NCI-H460 (cell line): ENCODE results near the gene C20orf96. TPM values are rescaled to one million over a fixed set of nuclear protein-coding genes. Genes with fewer than 3 reads are reported as not detected.
"Not testable (repeated sequence)": the region's sequence is repeated elsewhere in the genome, so short reads cannot be mapped to it uniquely, and the experiment has no call there.

ENCODE experiments used
- DNase-seq: peaks from one replicate; pipeline ENCODE4 v3.0.0-alpha.2; 2016; ENCODE audit warnings: low read depth; ENCODE audit errors: extremely low read depth
- total RNA-seq: library from RNA; depleted of rRNA; stranded (reverse); fragments of >200 nt; shearing (Covaris generic); gene quantifications from 2 replicates; pipeline ENCODE4 v1.2.3, GENCODE V29; 2014; rRNA removed

C20orf96 gene
- total RNA-seq, 1 experiment from 2014 or later = 1.0 TPM

DNA sequence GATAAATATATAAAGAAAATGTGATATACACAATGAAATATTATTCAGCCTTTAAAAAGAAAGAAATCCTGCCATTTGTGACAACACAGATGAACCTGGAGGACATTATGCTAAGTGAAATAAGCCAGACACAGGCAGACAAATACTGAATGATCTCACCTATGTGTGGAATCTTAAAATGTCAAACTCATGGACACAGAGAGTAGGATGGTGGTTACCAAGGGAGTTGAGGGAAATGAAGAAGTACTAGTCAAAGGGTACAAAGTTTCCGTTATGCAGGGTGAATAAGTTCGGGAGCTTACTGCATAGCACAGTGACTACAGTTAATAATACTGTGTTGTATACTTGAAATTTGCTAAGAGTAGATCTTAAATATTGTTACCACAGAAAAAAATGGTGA lies 47.6 kb downstream of the C20orf96 start:
- DNase-seq = no peak

DNA sequence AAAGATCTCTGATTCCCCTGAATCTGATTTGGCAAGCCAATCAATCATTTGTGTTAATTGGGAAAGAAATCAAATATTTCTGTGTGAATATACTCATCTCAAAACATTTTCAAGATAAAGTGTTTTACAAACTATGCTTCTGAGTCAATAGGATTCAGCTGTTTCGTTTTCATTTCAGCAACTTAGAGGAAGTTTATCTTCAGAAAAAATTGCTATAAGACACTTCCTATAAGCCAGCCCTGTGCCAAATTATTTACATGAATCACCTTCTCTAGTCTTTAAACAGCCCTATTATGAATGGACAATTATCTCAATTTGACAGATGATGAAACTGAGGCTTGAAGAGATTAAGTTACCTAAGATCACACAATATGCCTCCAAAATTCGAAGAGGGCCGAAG lies 52.6 kb downstream of the C20orf96 start:
- no peak for DNase-seq

DNA sequence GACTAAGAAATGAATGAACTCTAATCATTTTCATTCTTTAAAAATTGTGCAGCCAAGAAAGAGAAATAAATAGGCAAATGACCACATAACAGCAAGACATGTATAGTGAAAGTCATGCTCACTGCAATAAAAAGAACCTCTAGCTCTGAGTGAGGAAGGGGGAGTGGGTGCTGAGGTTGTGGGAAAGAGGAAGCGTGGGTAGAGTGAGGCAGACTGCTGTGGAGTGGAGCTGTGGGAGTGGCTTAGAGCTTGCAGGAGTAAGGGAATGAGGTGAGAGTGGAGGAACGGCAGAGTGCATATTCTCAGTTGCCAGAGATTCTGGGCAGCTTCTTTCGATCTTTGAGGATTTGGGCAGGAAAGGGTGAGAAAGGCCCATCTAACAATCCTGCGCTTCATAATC lies 53.1 kb downstream of the C20orf96 start:
- DNase-seq = no peak

DNA sequence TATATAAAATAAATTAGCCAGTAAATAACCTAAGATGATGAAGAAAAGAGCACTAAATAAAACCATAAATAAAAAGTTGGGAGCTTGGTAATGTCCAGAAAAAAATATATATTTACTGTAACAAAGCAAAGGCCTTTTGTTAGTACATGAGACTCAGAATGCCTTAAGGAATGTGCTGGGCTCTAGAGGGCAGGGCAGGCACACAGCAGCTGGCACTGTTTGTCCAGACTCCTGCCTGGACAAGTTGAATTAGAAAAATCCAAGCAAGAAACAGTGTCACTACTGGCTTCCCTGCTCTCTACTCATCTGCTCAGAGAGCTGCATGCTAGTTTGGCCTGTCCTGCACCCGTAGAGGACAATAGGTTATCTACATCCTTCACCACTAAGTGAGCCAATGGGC lies 54.7 kb downstream of the C20orf96 start:
- peak; percentile 15 for DNase-seq

DNA sequence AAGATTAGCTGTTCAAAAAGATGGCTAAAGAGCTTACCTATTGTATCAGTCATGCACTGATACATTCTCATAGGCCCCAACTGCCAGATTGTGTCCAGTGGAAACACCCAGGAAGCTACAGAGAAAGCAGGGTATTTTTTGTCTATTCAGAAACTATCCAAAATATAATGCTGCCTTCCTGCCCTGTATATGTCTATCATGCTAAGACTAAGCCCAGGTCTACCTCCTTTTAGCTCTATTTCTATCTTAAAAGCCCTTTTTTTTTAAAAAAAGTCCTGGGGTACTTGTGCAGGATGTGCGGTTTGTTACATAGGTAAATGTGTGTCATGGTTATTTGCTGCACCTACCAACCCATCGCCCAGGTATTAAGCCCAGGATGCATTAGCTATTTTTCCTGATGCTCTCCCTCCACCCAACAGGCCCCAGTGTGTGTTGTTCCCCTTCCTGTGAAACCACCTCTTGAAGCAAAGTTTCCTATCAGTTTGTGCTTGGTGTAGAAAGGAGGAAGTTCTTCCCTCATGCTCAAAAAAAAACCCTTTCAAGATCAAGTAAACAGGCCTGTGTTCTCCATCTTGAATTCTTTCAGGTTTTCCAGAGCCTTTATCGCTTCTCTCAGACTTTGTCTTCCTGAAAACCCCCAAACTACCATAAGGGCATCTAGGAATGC lies 63.0 kb downstream of the C20orf96 start:
- no peak for DNase-seq

DNA sequence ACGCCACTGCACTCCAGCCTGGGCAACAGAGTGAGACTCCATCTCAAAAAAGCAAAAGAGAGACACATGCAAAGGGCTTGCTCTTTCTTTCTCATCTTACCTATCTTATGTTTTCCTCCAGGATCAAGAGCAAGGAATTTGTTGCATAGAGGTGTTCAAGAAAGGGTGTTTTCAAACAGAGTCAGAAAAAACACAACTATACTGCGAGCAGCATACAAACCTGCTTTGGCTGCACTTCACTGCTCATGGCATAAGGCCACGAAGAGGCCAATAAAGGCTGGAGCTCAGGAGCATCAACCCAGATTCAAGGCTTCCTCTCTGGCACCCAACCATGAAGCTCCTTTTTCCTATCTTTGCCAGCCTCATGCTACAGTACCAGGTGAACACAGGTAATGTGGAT lies 63.6 kb downstream of the C20orf96 start, which contains the start of gene DEFB129:
Gene DEFB129 (plus strand): TSS at position 301 of the 400 bp plus-strand sequence. CDS start 31 bp downstream, at position 332.
- no peak for DNase-seq

DNA sequence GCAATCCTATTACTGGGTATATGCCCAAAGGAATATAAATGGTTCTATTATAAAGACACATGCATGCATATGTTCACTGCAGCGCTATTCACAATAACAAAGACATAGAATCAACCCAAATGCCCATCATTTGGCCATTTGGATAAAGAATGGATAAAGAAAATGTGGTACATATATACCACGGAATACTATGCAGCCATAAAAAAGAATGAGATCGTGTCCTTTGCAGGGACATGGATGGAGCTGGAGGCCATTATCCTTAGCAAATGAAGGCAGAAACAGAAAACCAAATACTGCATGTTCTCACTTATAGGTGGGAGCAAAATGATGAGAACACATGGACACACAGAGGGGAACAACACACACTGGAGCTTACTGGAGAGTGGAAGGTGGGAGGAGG lies 64.7 kb downstream of the C20orf96 start:
- DNase-seq = not testable (repeated sequence)

DNA sequence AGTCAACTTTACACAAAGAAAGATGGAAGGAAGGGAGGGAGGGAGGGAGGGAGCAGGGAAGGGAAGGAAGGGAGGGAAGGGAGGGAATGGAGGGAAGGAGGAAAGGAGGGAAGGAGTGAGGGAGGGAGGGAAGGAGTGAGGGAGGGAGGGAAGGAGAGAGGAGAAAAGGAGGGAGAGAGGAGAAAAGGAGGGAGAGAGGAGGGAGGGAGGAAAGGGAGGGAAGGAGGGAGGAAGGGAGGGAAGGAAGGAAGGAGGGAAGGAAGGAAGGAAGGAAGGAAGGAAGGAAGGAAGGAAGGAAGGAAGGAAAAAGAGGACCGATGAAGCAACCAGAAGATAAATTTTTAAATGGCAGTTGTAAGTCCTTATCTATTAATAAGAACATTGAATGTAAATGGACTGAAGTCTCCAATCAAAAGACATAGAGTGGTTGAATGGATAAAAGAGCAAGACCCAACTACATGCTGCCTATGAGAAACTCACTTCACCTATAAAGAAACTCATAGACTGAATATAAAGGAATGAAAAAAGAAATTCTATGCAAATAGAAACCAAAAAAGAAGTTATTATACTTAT lies 69.2 kb downstream of the C20orf96 start:
- no peak for DNase-seq

Other genes with a start within 250 kb of the C20orf96 start
- gene DEFB125, start 203.1 kb downstream of the C20orf96 start, total RNA-seq = not detected in 2 replicates
- gene DEFB126, start 148.2 kb downstream of the C20orf96 start, total RNA-seq = not detected in 2 replicates
- not detected in 2 replicates for gene DEFB127, start 133.3 kb downstream of the C20orf96 start, total RNA-seq
- not detected in 2 replicates for gene DEFB128, start 101.0 kb downstream of the C20orf96 start, total RNA-seq
- gene DEFB129, start 63.5 kb downstream of the C20orf96 start, total RNA-seq = not detected in 2 replicates
- not detected in 2 replicates for gene DEFB132, start 33.0 kb downstream of the C20orf96 start, total RNA-seq
- gene ZCCHC3, start 6.8 kb upstream of the C20orf96 start, total RNA-seq = 18.8 and 20.9 TPM in 2 replicates
- gene SOX12, start 34.8 kb upstream of the C20orf96 start, total RNA-seq = 11.0 and 11.1 TPM in 2 replicates
- gene NRSN2, start 56.4 kb upstream of the C20orf96 start, total RNA-seq = 16.3 and 26.4 TPM in 2 replicates
- 433 and 534 TPM in 2 replicates for gene TRIB3, start 90.0 kb upstream of the C20orf96 start, total RNA-seq
- 211 and 227 TPM in 2 replicates for gene RBCK1, start 117.5 kb upstream of the C20orf96 start, total RNA-seq
- gene TBC1D20, start 171.8 kb upstream of the C20orf96 start, total RNA-seq = 24.6 and 27.5 TPM in 2 replicates